ENCODE results near the gene VAT1L. TPM values are rescaled to one million over a fixed set of nuclear protein-coding genes. Genes with fewer than 3 reads are reported as not detected.
A peak's percentile ranks its signal among the peaks of the same experiment; 100 is the strongest.

Gene VAT1L
- total RNA-seq, 2 donors from 2014 or later = 0.05 to 4.4 TPM

DNA sequence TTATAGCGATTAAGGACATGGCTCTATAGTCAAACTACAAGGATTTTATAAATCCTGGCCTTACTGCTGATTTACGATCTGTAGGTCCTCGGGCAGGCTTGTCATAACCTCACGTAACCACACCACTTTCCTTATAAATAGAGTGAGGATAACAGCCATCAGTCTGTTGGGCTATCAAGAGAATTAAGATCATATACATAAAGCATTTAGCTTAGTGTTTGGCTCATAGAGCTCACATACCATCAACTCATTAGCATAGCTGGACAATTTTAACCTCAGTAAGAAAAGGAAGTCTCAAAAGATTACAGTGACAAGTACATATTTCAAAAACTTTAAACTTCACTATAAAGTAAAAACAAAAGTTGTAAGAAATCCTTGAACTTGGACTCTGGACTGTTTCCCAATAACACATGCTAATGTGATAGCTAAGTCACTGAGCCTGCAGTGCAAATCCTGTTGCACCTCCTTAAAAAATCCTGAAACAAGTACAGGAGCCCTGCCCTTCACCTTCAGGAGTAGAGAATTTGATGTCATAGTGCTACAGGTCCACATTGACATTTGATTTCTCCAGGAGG lies 213.2 kb downstream of the VAT1L start:
- Histone ChIP-seq H3K27me3 (replicated peaks; ENCODE audit: insufficient read depth) (no peaks in the 10 kb centered on the region), H3K36me3 (no peaks in the 10 kb centered on the region), H3K9me3 (no peaks in the 10 kb centered on the region), H3K4me3 (no peak overlapping the region), H3K4me1 (replicated peaks) (no peaks in the 10 kb centered on the region), H3K27ac (no peak overlapping the region)
- TF ChIP-seq, protein P1, sequence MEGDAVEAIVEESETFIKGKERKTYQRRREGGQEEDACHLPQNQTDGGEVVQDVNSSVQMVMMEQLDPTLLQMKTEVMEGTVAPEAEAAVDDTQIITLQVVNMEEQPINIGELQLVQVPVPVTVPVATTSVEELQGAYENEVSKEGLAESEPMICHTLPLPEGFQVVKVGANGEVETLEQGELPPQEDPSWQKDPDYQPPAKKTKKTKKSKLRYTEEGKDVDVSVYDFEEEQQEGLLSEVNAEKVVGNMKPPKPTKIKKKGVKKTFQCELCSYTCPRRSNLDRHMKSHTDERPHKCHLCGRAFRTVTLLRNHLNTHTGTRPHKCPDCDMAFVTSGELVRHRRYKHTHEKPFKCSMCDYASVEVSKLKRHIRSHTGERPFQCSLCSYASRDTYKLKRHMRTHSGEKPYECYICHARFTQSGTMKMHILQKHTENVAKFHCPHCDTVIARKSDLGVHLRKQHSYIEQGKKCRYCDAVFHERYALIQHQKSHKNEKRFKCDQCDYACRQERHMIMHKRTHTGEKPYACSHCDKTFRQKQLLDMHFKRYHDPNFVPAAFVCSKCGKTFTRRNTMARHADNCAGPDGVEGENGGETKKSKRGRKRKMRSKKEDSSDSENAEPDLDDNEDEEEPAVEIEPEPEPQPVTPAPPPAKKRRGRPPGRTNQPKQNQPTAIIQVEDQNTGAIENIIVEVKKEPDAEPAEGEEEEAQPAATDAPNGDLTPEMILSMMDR (IDR thresholded peaks at IDR 0.05) = no peak
- no peak for TF ChIP-seq POLR2A (IDR thresholded peaks at IDR 0.05)
- TF ChIP-seq POLR2AphosphoS5 (IDR thresholded peaks at IDR 0.05) = no peak
- no peak for DNase-seq (ENCODE audit: low spot score)
- intact Hi-C loops (cut with DNase I) = no loop called here
- WGBS = 32% methylated on average over 4 of the region's 4 CpGs

DNA sequence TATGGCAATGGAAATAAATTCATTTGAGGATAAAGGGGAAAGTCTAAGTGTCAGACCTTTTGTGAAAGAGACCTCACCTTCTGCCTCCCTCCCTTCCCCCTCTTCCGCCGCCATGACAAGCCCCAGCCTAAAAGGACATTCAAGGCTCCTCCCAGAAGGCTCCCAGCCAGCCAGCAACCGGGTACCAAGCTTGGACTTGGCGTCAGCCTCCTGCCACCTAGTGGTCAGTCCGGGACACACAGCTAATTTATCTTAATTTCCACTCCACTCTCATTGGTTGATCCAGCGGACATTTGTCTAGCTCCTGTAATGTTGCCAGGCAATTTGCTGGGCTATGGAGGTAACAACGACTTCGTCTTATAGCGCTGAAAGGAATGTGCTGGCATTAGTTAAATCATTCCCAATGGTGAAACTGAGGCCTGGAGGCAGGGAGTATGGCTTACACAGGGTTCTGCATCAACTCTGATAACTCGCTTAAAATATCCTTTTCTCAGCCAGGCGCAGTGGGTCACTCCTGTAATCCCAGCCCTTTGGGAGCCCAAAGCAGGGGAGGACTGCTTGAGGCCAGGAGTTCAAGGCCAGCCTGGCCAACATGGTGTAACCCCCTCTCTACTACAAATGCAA lies 214.7 kb downstream of the VAT1L start:
- Histone ChIP-seq H3K27ac (no peak overlapping the region), H3K27me3 (replicated peaks; ENCODE audit: insufficient read depth) (no peaks in the 10 kb centered on the region), H3K9me3 (no peaks in the 10 kb centered on the region), H3K36me3 (no peaks in the 10 kb centered on the region), H3K4me3 (no peak overlapping the region), H3K4me1 (replicated peaks) (no peaks in the 10 kb centered on the region)
- TF ChIP-seq, protein P1 (IDR thresholded peaks at IDR 0.05) = peak; percentile 49 to 74 (median 72)
- TF ChIP-seq POLR2A (IDR thresholded peaks at IDR 0.05) = no peak
- TF ChIP-seq POLR2AphosphoS5 (IDR thresholded peaks at IDR 0.05) = peak; percentile 33
- peak; percentile 64 for DNase-seq (ENCODE audit: low spot score)
- WGBS = 18% methylated on average over 11 of the region's 11 CpGs
- intact Hi-C loops (cut with DNase I) = no loop called here

DNA sequence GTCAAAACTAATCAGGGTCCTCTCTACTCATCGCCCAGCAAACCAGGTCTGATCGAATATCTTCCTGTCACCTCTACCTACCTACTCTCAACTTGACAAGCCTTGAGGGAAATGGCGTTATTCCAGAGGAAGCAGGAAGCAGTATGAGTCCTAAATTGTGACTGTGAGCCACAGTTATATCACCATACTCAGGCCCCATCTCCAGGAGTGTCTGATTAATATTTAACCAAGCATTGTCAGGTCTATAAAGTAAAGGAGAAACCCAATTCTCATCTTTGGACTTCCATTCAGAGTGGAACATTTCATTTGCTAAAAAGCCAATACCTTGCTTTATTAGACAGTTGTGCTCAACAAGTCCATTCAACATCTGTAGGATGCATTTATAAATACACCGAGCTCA lies 216.2 kb downstream of the VAT1L start:
- WGBS = 90% methylated on average over 4 of the region's 4 CpGs
- TF ChIP-seq, protein P1 (IDR thresholded peaks at IDR 0.05) = no peak
- TF ChIP-seq POLR2AphosphoS5 (IDR thresholded peaks at IDR 0.05) = no peak
- TF ChIP-seq POLR2A (IDR thresholded peaks at IDR 0.05) = no peak
- Histone ChIP-seq H3K4me3 (no peak overlapping the region), H3K27ac (no peak overlapping the region), H3K9me3 (no peaks in the 10 kb centered on the region), H3K27me3 (replicated peaks; ENCODE audit: insufficient read depth) (no peaks in the 10 kb centered on the region), H3K4me1 (replicated peaks) (no peaks in the 10 kb centered on the region), H3K36me3 (no peaks in the 10 kb centered on the region)
- intact Hi-C loops (cut with DNase I) = no loop called here
- DNase-seq (ENCODE audit: low spot score) = no peak

DNA sequence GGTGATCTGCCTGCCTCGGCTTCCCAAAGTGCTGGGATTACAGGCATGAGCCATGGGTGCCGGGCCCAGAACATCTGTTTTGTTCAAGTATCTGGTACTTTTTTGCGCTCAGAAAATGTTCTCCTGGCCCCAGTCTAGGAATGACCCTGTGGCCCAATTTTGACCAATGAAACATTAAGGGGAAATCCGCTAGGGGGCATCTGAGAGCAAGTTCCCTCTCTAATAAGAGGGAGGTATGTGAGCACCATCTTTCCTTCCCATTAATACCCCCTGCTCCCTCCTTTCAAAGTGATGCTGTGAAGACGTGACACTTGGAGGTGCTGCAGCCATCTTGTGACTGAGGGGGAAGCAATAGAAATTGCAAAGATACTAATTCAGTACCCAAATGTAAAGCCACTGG lies 217.5 kb downstream of the VAT1L start:
- Histone ChIP-seq H3K4me3 (no peak overlapping the region), H3K27me3 (replicated peaks; ENCODE audit: insufficient read depth) (no peaks in the 10 kb centered on the region), H3K4me1 (replicated peaks) (no peaks in the 10 kb centered on the region), H3K36me3 (no peaks in the 10 kb centered on the region), H3K27ac (no peak overlapping the region), H3K9me3 (no peaks in the 10 kb centered on the region)
- no peak for TF ChIP-seq POLR2A (IDR thresholded peaks at IDR 0.05)
- WGBS = 77% methylated on average over 5 of the region's 5 CpGs
- DNase-seq (ENCODE audit: low spot score) = no peak
- intact Hi-C loops (cut with DNase I) = no loop called here

DNA sequence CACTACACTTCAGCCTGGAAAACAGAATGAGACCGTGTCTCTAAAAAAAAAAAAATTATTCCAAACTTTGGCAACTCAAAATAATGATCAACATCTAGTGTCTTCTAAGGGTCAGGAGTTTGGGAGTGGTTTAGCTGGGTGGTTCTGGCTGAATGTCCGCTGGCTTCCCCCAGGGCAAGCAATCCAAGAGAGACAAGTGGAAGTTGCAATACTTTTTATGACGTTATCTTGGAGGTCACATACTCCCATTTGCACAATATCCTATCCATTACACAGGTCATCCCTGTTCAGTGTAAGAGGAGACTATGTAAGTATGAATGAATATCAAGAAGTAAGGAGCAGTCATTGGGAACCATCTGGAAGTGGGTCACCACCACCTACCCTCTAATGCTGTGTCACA lies 218.8 kb downstream of the VAT1L start:
- H3K27ac ChIP-seq = no peak overlapping the region
- no peak overlapping the region for H3K4me3 ChIP-seq
- H3K36me3 ChIP-seq = no peaks in the 10 kb centered on the region
- intact Hi-C loops (cut with DNase I) = no loop called here
- no peaks in the 10 kb centered on the region for H3K4me1 ChIP-seq (replicated peaks)
- H3K9me3 ChIP-seq = no peaks in the 10 kb centered on the region
- no peak for DNase-seq (ENCODE audit: low spot score)
- TF ChIP-seq, protein P1 (IDR thresholded peaks at IDR 0.05) = no peak
- TF ChIP-seq POLR2AphosphoS5 (IDR thresholded peaks at IDR 0.05) (no peak), POLR2A (IDR thresholded peaks at IDR 0.05) (no peak)
- H3K27me3 ChIP-seq (replicated peaks; ENCODE audit: insufficient read depth) = no peaks in the 10 kb centered on the region
- 72% methylated on average over 3 of the region's 3 CpGs for WGBS

Measured in prostate gland (tissue), 2 donors.